COR-L47 (cell line): Measurements from ENCODE around the gene CHPF2.

Experiments
- DNase-seq: peaks from one replicate; lab custom pipeline; 2025; lab: John Stamatoyannopoulos, UW

The CHPF2 gene

DNA sequence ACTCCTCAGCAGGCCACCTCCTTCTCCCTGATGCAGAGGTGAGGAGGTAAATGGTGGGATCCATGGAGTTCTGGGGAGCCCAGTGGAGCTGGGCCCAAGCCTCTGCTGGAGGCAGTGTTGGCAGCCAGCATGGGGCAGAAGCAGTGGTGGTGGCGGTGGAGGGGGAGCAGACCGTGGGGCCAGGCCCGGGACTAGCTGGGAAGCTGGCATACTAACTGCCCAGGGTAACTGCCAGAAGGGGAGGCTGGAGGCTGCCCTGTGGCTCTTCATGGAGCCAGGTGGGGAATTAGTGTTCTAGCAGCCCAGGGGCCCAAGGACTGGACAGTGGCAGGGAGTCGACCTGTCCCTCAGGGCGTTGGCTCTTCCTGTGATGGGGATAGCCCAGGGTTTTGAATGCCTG lies 32.3 kb downstream of the CHPF2 start:
- no peak for DNase-seq

DNA sequence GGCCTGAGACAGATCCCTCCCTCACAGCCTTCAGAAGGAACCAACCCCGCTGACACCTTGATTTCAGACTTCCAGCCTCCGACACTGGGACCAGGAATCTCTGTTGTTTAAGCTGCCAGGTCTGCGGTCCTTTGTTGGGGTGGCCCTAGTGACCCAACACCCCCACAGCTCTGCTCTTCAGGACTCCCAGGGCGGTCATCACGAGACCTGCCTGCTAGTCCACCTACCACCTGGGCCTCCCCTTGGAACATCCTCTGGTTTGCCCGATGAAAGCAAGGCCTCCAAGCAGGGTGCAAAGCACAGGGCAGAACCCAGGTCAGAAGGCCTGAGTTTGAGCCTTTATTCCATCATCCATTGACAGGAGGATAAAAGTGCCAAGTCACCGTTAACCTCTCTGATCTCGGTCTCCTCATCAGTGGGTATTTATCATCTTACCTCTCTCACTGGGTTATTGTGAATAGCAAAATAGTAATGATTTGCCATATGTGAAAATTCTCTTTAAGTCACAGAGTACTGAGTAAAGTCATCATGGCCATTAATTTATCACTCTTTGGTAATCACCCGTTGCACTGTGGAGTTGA lies 33.2 kb downstream of the CHPF2 start:
- no peak for DNase-seq

DNA sequence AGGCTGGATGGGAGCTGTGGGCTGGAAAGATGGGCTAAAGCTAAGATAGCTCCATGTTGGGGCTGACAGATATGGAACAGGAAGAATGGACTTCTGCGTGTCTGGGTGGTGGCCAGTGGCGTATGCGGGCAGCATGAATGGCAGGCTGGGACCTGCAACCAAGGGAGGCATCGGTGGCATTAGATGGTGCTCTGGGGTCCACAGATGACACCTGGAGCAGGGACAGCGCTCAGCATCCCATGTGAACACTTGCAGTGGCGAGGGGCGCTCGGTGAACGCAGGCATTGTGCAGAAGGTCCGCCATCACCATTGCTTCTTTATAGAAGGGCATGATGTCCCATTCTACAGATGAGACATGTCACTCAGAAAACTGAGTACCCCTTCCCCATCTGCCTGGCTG lies 37.2 kb downstream of the CHPF2 start:
- DNase-seq: no peak

- DNase-seq: no peak
These were observed 39.5 kb downstream of the CHPF2 start for GRCh38 chr7:151271699-151272355.

DNA sequence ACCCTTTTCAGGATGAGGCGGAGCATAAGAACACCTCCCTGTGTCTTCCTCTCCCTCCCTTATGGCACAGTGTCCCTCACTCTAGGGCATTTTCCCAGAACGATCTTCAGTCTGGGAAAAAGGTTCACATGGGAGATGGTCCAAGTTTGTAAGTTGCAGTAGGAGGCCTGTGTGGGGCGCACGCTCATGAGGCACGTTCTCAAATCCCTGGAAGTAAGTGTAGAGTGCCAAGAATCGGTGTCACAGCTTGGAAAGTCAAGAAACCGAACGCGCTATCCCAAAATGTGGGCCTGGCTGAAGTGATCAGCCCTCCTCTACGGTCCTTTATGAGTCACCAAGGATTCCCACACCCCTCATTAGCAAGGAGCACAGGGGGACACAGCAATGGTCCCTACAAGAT lies 40.1 kb downstream of the CHPF2 start:
- no peak for DNase-seq

DNA sequence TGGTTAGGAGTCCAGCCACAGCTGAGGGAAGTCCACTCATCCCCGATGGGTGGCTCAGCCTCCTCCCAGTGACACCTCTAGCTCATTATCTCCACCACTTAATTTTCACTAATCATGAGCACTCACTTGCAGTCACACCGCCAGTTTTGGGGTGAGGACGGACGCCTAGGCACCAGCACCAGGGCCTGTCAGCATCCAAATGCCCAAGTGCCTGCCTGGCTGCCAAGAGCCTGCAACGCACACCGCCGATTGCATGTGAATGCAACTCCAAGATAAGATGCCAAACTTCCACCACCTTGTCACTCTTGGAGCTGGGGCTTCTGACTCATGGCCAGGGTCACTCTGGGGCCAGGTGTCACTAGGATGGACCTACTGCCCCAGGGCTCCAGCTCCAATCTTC lies 40.6 kb downstream of the CHPF2 start:
- no peak for DNase-seq

DNA sequence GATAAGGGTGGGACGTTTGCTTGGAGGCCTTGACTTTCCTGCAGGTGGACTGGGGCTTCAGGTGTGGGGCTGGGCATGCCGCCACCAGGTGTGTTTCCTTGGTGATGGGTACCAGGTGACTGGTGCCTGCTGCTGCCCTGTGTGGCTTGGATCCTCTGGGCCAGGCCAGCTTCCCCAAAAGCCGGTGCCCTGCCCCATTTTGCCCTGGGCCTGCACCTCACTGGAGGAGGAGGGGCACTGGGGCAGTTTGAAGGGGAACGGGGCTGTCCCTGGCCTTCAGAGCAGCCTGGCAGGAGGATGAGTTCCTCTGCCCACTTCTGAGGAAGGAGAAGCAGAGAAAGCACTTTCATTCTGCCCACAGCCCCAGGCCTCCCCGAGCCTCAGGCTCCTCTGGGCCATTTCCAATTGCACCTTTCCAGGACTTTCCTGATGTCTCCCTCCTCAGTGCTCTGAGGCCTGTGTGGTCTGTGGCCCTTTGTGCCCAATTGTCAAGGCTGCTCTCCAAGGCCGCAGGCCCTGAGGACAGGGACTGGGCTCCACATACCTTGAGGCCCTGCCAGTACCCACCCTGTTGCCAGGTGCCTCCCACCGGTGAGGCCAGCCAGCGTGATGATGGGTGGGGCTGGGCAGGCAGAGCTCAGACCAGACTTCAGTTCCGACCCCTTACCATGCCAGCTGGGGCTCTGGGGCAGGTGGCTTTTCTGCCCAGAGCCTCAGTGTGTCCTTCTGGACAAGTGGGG lies 41.5 kb downstream of the CHPF2 start:
- DNase-seq: no peak

- no peak for DNase-seq
These were observed 42.1 kb downstream of the CHPF2 start for GRCh38 chr7:151274396-151274795.

- no peak for DNase-seq
These were observed 42.9 kb downstream of the CHPF2 start for GRCh38 chr7:151274936-151275812.

GRCh38 chr7:151275813-151276577 lies 43.7 kb downstream of the CHPF2 start:
- peak; percentile 57 for DNase-seq

DNA sequence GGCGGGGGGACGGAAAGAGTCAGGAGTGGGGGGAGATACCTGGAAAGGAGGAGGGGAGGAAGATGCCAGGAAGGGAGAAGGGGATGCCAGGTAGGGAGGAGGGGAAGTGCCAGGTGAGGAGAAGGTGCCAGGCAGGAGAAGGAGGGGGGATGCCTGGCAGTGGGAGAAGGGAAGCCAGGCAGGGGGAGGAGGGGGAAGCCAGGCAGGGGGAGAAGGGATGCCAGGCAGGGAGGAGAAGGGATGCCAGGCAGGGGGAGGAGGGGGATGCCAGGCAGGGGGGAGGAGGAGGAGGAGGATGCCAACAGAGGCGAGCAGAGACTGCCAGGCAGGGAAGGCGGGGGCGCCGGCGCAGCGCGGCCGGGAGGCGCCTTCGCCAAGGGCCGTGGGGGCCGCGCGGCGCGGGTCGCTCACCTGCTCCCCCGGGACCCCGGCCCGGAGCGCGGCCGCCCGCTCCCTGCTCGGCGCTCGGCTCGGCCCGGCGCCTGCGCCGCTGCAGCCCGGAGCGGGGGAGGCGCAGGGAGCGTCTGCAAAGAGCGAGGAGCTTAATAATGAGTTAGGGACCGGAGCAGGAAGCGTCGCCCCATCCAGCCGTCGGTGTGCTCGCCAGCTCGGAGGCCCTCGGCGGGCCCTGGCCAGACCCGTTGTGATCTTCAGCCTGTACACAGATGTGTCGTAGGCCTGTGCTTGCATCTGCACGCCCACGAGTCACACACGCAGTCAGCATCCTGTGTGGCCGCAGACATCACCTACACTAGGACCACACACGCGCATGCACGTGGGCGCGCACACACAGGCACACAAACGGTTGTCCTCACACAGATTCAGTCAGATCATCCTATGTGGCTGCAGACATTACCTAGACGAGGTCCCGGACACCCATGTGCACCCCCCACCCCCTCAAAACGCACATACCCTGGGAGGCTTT lies 44.6 kb downstream of the CHPF2 start:
- DNase-seq: peak; percentile 55

GRCh38 chr7:151277631-151278030 lies 45.3 kb downstream of the CHPF2 start:
- DNase-seq: no peak

GRCh38 chr7:151278949-151279348 lies 46.7 kb downstream of the CHPF2 start:
- DNase-seq: no peak

DNA sequence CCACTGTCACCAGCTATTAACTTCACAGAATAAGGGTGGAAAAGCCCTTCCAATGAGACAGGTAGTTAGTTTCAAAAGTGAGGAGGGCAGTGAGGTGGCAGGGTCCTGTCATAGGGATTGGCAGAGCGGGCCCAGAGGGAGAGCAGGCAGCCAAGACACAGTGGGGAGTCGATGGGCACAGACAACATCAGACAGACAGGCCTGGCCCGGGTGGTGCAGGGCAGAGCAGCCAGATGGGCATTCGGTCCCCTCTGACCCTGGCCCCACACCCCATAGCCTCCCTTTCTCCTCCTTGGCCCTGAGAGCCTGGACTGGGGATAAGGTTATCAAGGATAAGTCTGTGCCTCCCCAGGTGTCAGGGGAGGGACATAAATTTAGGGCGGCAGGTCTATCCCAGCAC lies 47.6 kb downstream of the CHPF2 start:
- no peak for DNase-seq

DNA sequence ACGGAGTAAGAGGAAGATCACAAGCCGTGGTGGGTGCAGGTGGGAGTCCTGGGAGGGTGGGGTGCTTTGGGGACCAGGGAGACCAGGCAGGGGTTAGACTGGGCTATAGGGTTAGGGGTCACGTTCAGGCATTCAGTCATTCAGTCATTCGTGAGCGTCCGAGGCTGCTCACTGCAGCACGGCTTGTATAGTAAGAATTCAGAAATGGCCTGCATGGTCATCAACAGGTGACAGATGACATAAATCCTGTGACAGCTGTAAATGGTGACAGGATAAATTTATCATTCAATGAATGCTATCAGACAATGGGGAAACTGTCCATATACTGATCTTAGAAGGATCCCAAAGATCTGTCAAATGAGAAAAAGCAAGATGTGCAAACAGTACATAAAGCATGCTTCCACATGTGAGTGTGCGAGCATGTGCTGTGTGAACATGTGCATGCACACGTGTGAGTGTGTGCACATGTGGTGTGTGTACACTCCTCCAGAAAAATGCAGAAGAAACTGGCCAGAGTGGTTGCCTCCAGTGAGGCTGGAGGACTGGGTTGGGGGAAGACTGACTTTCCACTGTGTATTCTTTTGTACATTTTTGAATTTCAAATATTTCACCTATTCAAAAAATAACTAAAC lies 48.2 kb downstream of the CHPF2 start:
- DNase-seq: no peak

DNA sequence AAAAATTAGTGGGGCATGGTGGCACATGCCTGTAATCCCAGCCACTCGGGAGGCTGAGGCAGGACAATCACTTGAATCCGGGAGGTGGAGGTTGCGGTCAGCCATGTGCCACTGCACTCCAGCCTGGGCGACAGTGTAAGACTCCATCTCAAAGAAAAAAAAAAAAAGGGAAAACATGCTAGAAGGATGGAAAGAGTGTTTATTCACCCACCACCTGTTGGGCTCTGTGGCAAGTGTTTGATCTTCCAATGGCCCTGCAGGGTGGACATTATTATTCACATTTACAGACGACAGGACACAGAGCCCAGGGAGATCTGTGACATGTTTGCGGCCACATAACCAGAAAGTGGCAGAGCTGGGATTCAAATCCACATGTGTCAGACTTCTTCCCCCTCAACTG lies 49.4 kb downstream of the CHPF2 start:
- DNase-seq: no peak

GRCh38 chr7:151282111-151282510 lies 49.8 kb downstream of the CHPF2 start:
- no peak for DNase-seq

DNA sequence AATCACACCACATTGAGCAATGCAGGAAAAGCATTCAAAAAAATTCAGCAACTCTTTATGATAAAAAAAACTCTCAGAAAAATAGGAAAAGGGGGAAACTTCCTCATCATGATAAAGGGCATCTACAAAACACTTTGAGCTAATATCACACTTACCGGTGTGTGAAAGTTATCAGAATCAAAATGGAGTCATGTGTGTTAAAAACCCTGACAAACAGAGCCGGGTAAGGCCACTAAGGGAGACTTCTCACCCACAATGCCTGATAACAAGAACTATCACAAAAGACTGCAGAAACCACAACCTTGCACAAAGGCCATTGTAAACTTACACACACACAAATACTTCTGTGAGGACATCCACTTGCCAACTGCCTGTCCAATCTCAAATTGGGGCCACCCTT lies 51.0 kb downstream of the CHPF2 start:
- no peak for DNase-seq

- DNase-seq: no peak
These were observed 53.9 kb downstream of the CHPF2 start for GRCh38 chr7:151286148-151286547.
